HL-60 (cell line): ENCODE data around the gene HPSE2.

Experiments
- GABPA ChIP-seq: IDR thresholded peaks from 2 replicates; pipeline ENCODE4 v1.6.1; 2012; ENCODE audit warnings: low read depth
- POLR2AphosphoS5 ChIP-seq: IDR thresholded peaks from 2 replicates; pipeline ENCODE4 v1.6.1; 2012; ENCODE audit warnings: low read depth
- SPI1 ChIP-seq: IDR thresholded peaks from 2 replicates; pipeline ENCODE4 v1.6.1; 2012; ENCODE audit warnings: low read depth, mild to moderate bottlenecking, borderline replicate concordance
- TF ChIP-seq, protein P1 (sequence below): IDR thresholded peaks from one replicate; pipeline ENCODE4 v1.5.1; 2011; ENCODE audit warnings: low read length, control low read depth, inconsistent platforms; ENCODE audit not compliant: insufficient read depth
- TF ChIP-seq, protein P2 (sequence below): IDR thresholded peaks from 2 replicates; pipeline ENCODE4 v1.6.1; 2012; ENCODE audit warnings: low read depth; ENCODE audit not compliant: insufficient replicate concordance

DNA sequence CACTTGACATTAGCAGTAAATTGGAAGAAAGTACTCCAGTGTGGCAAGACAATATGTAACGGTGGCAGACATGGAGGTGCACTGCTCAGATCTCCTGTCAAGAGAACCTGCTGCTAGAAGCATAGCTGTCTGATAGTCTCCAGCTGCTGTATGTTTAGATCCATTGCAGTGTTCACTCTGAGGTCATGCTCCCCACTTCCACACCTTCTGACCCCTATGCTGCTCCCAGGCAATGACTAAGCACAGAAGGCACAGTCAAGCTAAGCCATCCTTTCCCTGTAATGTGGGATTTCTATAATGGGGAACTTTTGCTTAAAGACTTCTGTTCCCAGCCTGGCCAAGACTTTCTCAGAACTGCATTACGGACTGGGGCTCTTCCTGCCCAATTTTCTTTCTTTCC is 315.8 kb downstream of the HPSE2 start:
- TF ChIP-seq, protein P1, sequence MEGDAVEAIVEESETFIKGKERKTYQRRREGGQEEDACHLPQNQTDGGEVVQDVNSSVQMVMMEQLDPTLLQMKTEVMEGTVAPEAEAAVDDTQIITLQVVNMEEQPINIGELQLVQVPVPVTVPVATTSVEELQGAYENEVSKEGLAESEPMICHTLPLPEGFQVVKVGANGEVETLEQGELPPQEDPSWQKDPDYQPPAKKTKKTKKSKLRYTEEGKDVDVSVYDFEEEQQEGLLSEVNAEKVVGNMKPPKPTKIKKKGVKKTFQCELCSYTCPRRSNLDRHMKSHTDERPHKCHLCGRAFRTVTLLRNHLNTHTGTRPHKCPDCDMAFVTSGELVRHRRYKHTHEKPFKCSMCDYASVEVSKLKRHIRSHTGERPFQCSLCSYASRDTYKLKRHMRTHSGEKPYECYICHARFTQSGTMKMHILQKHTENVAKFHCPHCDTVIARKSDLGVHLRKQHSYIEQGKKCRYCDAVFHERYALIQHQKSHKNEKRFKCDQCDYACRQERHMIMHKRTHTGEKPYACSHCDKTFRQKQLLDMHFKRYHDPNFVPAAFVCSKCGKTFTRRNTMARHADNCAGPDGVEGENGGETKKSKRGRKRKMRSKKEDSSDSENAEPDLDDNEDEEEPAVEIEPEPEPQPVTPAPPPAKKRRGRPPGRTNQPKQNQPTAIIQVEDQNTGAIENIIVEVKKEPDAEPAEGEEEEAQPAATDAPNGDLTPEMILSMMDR, result no peak
- TF ChIP-seq POLR2AphosphoS5 (no peak), SPI1 (no peak), GABPA (no peak)
- TF ChIP-seq, protein P2, sequence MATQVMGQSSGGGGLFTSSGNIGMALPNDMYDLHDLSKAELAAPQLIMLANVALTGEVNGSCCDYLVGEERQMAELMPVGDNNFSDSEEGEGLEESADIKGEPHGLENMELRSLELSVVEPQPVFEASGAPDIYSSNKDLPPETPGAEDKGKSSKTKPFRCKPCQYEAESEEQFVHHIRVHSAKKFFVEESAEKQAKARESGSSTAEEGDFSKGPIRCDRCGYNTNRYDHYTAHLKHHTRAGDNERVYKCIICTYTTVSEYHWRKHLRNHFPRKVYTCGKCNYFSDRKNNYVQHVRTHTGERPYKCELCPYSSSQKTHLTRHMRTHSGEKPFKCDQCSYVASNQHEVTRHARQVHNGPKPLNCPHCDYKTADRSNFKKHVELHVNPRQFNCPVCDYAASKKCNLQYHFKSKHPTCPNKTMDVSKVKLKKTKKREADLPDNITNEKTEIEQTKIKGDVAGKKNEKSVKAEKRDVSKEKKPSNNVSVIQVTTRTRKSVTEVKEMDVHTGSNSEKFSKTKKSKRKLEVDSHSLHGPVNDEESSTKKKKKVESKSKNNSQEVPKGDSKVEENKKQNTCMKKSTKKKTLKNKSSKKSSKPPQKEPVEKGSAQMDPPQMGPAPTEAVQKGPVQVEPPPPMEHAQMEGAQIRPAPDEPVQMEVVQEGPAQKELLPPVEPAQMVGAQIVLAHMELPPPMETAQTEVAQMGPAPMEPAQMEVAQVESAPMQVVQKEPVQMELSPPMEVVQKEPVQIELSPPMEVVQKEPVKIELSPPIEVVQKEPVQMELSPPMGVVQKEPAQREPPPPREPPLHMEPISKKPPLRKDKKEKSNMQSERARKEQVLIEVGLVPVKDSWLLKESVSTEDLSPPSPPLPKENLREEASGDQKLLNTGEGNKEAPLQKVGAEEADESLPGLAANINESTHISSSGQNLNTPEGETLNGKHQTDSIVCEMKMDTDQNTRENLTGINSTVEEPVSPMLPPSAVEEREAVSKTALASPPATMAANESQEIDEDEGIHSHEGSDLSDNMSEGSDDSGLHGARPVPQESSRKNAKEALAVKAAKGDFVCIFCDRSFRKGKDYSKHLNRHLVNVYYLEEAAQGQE, result no peak
